ENCODE results near the gene DUSP22. TPM values are rescaled to one million over a fixed set of nuclear protein-coding genes. Genes with fewer than 3 reads are reported as not detected.

The DUSP22 gene
- total RNA-seq, 1 experiment from 2014 or later = 34.8 TPM

DNA sequence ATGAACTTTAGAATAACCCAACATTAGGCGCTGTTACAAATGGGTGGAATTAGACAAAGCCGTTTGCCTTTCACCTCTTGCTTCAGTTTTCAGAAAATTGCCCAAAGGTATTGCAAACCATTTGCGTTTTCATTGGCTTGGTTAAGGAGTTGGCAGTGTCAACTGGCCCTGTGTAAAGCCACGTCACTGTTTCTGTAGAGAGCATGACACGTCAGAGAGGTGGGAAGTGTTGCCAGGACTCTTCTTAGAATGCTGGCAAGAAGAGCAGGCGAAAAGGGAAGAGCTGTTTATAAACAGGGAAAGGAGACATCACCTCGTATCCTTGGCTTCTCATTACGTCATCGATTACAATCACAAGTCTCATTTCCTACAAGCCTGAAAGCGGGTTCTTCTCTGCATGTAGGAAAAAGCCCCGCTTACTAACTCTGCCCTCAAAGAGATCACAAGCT, 95.0 kb downstream of the DUSP22 start:
- ATAC-seq = no peak
- intact Hi-C loops (cut with micrococcal nuclease; ENCODE audit: unreplicated experiment) = no loop called here
- no peaks in the 10 kb centered on the region for H3K4me1 ChIP-seq (ENCODE audit: control insufficient read depth, insufficient read depth, low read length)
- CTCF ChIA-PET = no interaction called here
- in situ Hi-C loops (cut with HindIII; ENCODE audit: low pct_unique_long_range_greater_than_20kb, low sequenced_read_pairs) = no loop called here
- H3K27ac ChIP-seq (ENCODE audit: low read length) = no peak overlapping the region
- DNase-seq (ENCODE audit: low read depth, low spot score) = no peak
- no peaks in the 10 kb centered on the region for H3K36me3 ChIP-seq (ENCODE audit: control insufficient read depth, insufficient read depth, low read length)
- TF ChIP-seq POLR2AphosphoS5 (IDR thresholded peaks at IDR 0.05; ENCODE audit: low read depth, low read length) (no peak), SIN3A (IDR thresholded peaks at IDR 0.05; ENCODE audit: borderline replicate concordance, insufficient read depth, low read depth, low read length) (no peak), TCF7L2 (IDR thresholded peaks at IDR 0.05; ENCODE audit: low read depth, low read length) (no peak)
- TF ChIP-seq, protein P1, sequence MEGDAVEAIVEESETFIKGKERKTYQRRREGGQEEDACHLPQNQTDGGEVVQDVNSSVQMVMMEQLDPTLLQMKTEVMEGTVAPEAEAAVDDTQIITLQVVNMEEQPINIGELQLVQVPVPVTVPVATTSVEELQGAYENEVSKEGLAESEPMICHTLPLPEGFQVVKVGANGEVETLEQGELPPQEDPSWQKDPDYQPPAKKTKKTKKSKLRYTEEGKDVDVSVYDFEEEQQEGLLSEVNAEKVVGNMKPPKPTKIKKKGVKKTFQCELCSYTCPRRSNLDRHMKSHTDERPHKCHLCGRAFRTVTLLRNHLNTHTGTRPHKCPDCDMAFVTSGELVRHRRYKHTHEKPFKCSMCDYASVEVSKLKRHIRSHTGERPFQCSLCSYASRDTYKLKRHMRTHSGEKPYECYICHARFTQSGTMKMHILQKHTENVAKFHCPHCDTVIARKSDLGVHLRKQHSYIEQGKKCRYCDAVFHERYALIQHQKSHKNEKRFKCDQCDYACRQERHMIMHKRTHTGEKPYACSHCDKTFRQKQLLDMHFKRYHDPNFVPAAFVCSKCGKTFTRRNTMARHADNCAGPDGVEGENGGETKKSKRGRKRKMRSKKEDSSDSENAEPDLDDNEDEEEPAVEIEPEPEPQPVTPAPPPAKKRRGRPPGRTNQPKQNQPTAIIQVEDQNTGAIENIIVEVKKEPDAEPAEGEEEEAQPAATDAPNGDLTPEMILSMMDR (IDR thresholded peaks at IDR 0.05) = no peak
- TF ChIP-seq, protein P2, sequence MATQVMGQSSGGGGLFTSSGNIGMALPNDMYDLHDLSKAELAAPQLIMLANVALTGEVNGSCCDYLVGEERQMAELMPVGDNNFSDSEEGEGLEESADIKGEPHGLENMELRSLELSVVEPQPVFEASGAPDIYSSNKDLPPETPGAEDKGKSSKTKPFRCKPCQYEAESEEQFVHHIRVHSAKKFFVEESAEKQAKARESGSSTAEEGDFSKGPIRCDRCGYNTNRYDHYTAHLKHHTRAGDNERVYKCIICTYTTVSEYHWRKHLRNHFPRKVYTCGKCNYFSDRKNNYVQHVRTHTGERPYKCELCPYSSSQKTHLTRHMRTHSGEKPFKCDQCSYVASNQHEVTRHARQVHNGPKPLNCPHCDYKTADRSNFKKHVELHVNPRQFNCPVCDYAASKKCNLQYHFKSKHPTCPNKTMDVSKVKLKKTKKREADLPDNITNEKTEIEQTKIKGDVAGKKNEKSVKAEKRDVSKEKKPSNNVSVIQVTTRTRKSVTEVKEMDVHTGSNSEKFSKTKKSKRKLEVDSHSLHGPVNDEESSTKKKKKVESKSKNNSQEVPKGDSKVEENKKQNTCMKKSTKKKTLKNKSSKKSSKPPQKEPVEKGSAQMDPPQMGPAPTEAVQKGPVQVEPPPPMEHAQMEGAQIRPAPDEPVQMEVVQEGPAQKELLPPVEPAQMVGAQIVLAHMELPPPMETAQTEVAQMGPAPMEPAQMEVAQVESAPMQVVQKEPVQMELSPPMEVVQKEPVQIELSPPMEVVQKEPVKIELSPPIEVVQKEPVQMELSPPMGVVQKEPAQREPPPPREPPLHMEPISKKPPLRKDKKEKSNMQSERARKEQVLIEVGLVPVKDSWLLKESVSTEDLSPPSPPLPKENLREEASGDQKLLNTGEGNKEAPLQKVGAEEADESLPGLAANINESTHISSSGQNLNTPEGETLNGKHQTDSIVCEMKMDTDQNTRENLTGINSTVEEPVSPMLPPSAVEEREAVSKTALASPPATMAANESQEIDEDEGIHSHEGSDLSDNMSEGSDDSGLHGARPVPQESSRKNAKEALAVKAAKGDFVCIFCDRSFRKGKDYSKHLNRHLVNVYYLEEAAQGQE (IDR thresholded peaks at IDR 0.05; ENCODE audit: insufficient read depth in 1 of 2, low read depth in 2 of 2, low read length in 1 of 2) = no peak
- no peaks in the 10 kb centered on the region; the same call in 1 of the 2 replicates for H3K27me3 ChIP-seq (ENCODE audit: control insufficient read depth, insufficient read depth, low read length)
- no TSS peak for BruUV-seq (replicated peaks)
- POLR2A ChIA-PET = no interaction called here
- H3K9me3 ChIP-seq (ENCODE audit: control insufficient read depth, insufficient read depth, low read depth, low read length) = no peaks in the 10 kb centered on the region
- H3K4me3 ChIP-seq (ENCODE audit: low read depth in 2 of 2, low read length in 2 of 2) = no peak overlapping the region

DNA sequence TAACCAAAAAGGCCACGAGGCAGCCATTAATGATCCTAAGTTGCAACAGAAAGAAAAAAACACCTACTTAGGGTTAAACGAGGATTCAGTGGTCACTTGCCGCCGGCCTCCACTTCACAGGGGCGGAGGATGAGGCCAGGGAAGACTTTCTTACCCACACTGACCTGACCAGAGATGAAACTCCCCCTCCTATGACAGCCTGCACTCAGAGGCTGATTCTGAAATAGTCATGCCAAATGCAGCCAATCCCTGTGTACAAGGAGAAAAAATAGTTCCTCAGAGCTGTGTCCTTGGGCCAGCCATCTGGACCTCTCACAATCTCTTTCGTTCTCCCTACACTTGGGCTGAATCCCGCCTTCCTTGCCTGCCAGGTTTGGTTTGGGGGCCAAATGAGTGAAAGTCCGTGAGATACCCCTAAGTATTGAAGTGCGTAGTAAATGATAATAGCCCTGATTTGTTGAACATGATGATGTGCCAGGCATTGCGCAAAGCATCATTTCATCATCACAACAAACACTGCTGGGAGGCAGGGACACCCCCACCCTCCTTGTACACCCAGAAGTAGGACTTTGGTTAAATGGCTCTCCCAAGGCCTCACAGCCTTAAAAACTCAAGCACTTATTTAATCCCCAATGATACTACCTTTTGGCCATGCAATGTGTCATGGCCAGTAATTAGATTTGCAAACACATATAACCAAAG, 96.1 kb downstream of the DUSP22 start:
- no peaks in the 10 kb centered on the region for H3K9me3 ChIP-seq (ENCODE audit: control insufficient read depth, insufficient read depth, low read depth, low read length)
- TF ChIP-seq SIN3A (IDR thresholded peaks at IDR 0.05; ENCODE audit: borderline replicate concordance, insufficient read depth, low read depth, low read length) = no peak
- in situ Hi-C loops (cut with HindIII; ENCODE audit: low pct_unique_long_range_greater_than_20kb, low sequenced_read_pairs) (no loop called here), intact Hi-C loops (cut with micrococcal nuclease; ENCODE audit: unreplicated experiment) (no loop called here)
- ChIA-PET POLR2A (no interaction called here), CTCF (no interaction called here)
- no TSS peak for BruUV-seq (replicated peaks)
- H3K27ac ChIP-seq (ENCODE audit: low read length) = no peak overlapping the region
- no peaks in the 10 kb centered on the region for H3K4me1 ChIP-seq (ENCODE audit: control insufficient read depth, insufficient read depth, low read length)
- no peaks in the 10 kb centered on the region; the same call in 1 of the 2 replicates for H3K27me3 ChIP-seq (ENCODE audit: control insufficient read depth, insufficient read depth, low read length)
- no peak for ATAC-seq
- no peaks in the 10 kb centered on the region for H3K36me3 ChIP-seq (ENCODE audit: control insufficient read depth, insufficient read depth, low read length)
- DNase-seq (ENCODE audit: low read depth, low spot score) = no peak
- H3K4me3 ChIP-seq (ENCODE audit: low read depth in 2 of 2, low read length in 2 of 2) = no peak overlapping the region

GRCh38 chr6:389143-389542, 96.9 kb downstream of the DUSP22 start:
- Histone ChIP-seq H3K9me3 (ENCODE audit: control insufficient read depth, insufficient read depth, low read depth, low read length) (no peaks in the 10 kb centered on the region), H3K36me3 (ENCODE audit: control insufficient read depth, insufficient read depth, low read length) (no peaks in the 10 kb centered on the region), H3K27ac (ENCODE audit: low read length) (no peak overlapping the region), H3K4me3 (ENCODE audit: low read depth in 2 of 2, low read length in 2 of 2) (no peak overlapping the region), H3K4me1 (ENCODE audit: control insufficient read depth, insufficient read depth, low read length) (no peaks in the 10 kb centered on the region), H3K27me3 (ENCODE audit: control insufficient read depth, insufficient read depth, low read length) (no peaks in the 10 kb centered on the region; the same call in 1 of the 2 replicates)
- no peak for TF ChIP-seq POLR2AphosphoS5 (IDR thresholded peaks at IDR 0.05; ENCODE audit: low read depth, low read length)
- TF ChIP-seq TCF7L2 (IDR thresholded peaks at IDR 0.05; ENCODE audit: low read depth, low read length) = no peak
- TF ChIP-seq, protein P1 (IDR thresholded peaks at IDR 0.05) = no peak
- TF ChIP-seq, protein P2 (IDR thresholded peaks at IDR 0.05; ENCODE audit: insufficient read depth in 1 of 2, low read depth in 2 of 2, low read length in 1 of 2) = no peak
- TF ChIP-seq SIN3A (IDR thresholded peaks at IDR 0.05; ENCODE audit: borderline replicate concordance, insufficient read depth, low read depth, low read length) = no peak
- BruUV-seq (replicated peaks) = no TSS peak
- intact Hi-C loops (cut with micrococcal nuclease; ENCODE audit: unreplicated experiment) = no loop called here
- POLR2A ChIA-PET = no interaction called here
- DNase-seq (ENCODE audit: low read depth, low spot score) (no peak), ATAC-seq (no peak)
- in situ Hi-C loops (cut with HindIII; ENCODE audit: low pct_unique_long_range_greater_than_20kb, low sequenced_read_pairs) = no loop called here
- CTCF ChIA-PET = no interaction called here
